SH-SY5Y (cell line): Measurements from ENCODE around the gene CR1.

Source experiments
- GATA2 ChIP-seq: IDR thresholded peaks from 2 replicates; pipeline ENCODE4 v1.6.1; 2011; ENCODE audit warnings: mild to moderate bottlenecking, low read depth, low read length
- GATA3 ChIP-seq: IDR thresholded peaks from 2 replicates; pipeline ENCODE4 v1.6.1; 2011; ENCODE audit warnings: low read depth, mild to moderate bottlenecking, low read length, moderate library complexity

DNA sequence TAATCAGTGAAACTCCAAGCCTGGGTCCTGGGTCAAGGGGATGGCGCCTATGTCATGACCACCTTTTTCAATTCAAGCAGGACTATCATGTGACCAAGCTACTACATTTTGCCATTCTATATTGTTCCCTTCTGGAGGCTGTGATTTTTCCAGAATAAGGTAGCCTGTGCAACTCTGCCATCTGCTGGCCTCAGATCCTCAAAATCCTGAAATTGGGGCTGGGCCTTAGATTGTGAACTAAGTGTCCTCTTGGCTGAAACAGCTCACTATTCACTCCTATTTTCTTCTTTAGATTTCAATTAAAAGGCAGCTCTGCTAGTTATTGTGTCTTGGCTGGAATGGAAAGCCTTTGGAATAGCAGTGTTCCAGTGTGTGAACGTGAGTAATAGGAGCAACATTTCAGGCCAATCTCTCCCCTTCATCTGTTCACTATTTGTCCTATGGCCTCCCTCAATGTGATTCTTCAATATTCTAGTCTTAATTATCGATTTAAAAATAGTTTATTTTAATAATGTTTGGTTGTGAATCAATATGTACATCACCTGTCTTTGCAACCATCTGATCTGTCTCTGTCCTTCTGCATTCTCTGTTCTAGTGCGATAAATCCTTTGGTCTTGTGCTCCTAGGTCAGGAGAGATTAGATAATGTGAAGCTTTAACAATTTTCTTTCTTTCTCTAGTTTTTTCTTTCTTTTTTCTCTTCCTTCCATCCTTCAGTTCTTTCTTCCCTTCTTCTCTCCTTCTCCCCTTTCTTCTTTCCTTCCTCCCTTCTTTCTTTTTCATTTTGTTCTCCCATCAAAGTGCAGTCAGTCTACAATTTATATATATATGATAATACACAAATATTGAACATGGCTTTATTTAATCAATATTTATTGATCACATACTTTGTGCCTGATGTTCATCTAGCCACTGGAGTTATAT, 69.8 kb downstream of the CR1 start:
- TF ChIP-seq GATA3 (no peak), GATA2 (no peak)
